ENCODE data around the gene STAT2.
A peak's percentile ranks its signal among the peaks of the same experiment; 100 is the strongest.
"Not testable (repeated sequence)": the region's sequence is repeated elsewhere in the genome, so short reads cannot be mapped to it uniquely, and the experiment has no call there.

Gene STAT2

GRCh38 chr12:56359851-56360767, at the start of gene STAT2:
TSS of gene STAT2 (minus strand) at chr12:56360107. CDS start at chr12:56356571, 3,536 bp downstream.
- DNase-seq = peak; percentile 100

- DNase-seq = no peak
Observed at GRCh38 chr12:56408799-56409417, 49.0 kb upstream of the STAT2 start.

GRCh38 chr12:56404227-56404626, 44.3 kb upstream of the STAT2 start:
- DNase-seq = not testable (repeated sequence)

GRCh38 chr12:56401612-56402011, 41.7 kb upstream of the STAT2 start:
- DNase-seq = not testable (repeated sequence)

GRCh38 chr12:56401125-56401524, 41.2 kb upstream of the STAT2 start:
- DNase-seq = not testable (repeated sequence)

- DNase-seq = not testable (repeated sequence)
Observed at GRCh38 chr12:56399466-56399865, 39.6 kb upstream of the STAT2 start.

- DNase-seq = no peak
Observed at GRCh38 chr12:56398324-56398723, 38.4 kb upstream of the STAT2 start.

GRCh38 chr12:56392331-56392730, 32.4 kb upstream of the STAT2 start:
- DNase-seq = no peak

GRCh38 chr12:56391721-56392120, 31.8 kb upstream of the STAT2 start:
- DNase-seq = no peak

- no peak for DNase-seq
Observed at GRCh38 chr12:56389412-56389811, 29.5 kb upstream of the STAT2 start.

- no peak for DNase-seq
Observed at GRCh38 chr12:56387152-56387736, 27.3 kb upstream of the STAT2 start.

GRCh38 chr12:56385873-56386272, 26.0 kb upstream of the STAT2 start:
- no peak for DNase-seq

GRCh38 chr12:56382611-56383010, 22.7 kb upstream of the STAT2 start:
- no peak for DNase-seq

GRCh38 chr12:56377989-56378316, 18.0 kb upstream of the STAT2 start:
- no peak for DNase-seq

- DNase-seq = peak; percentile 22
Observed at GRCh38 chr12:56377310-56377988, 17.5 kb upstream of the STAT2 start.

- DNase-seq = no peak
Observed at GRCh38 chr12:56375598-56376434, 15.9 kb upstream of the STAT2 start.

GRCh38 chr12:56374726-56375597, 15.1 kb upstream of the STAT2 start:
- DNase-seq = no peak

- DNase-seq = no peak
Observed at GRCh38 chr12:56373515-56373914, 13.6 kb upstream of the STAT2 start.

GRCh38 chr12:56366948-56367347, 7.0 kb upstream of the STAT2 start:
- DNase-seq = no peak

GRCh38 chr12:56362130-56363059, 2.5 kb upstream of the STAT2 start, which contains the start of gene APOF:
TSS of gene APOF (minus strand) at chr12:56362857. CDS start at chr12:56362745, 112 bp downstream.
- no peak for DNase-seq
